ENCODE data around the gene ENOX1.

ENOX1 gene

DNA sequence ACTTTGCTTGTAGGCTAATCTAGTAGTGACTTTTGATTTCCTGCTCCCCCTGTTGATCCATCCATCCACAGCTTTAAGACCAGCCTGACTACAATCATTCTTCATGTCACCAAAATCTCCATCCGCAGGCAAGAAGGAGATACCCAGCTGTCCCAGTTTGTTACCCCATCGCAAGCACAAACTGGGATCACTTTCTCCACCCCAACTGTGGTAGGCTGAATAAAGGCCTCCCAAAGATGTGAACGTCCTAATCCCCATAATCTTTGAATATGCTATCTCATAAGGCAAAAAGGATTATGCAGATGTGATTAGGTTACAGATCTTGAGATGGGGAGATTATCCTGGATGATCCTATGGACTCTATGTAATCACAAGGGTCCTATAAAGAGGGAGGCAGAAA is 202.0 kb downstream of the ENOX1 start:
- no peaks in the 10 kb centered on the region for H3K27me3 ChIP-seq (ENCODE audit: control insufficient read depth in 1 of 2, insufficient read depth in 1 of 2, low read length in 2 of 2)
- no peaks in the 10 kb centered on the region for H3K79me1 ChIP-seq (replicated peaks; ENCODE audit: low read length, poor library complexity, severe bottlenecking)
- 100% methylated on average over 2 of the region's 3 CpGs for WGBS
- no peaks in the 10 kb centered on the region for H3K36me3 ChIP-seq (ENCODE audit: control insufficient read depth in 1 of 2, insufficient read depth in 2 of 2, low read depth in 1 of 2, low read length in 2 of 2)
- no peak overlapping the region for H3K4me3 ChIP-seq (ENCODE audit: insufficient read depth in 1 of 2, low read depth in 1 of 2, low read length in 2 of 2)
- H2AK5ac ChIP-seq (ENCODE audit: low read length, severe bottlenecking) = no peak overlapping the region
- no peak overlapping the region for H2BK12ac ChIP-seq (ENCODE audit: low read length in 2 of 2)
- no peak overlapping the region for H2AFZ ChIP-seq (ENCODE audit: low read depth, low read length)
- H3K9ac ChIP-seq (ENCODE audit: low read length) = no peak overlapping the region
- H3K4ac ChIP-seq (ENCODE audit: low read depth in 1 of 2, low read length in 2 of 2) = no peak overlapping the region
- H3K27ac ChIP-seq (ENCODE audit: low read length, poor library complexity, severe bottlenecking) = no peak overlapping the region
- no peak overlapping the region for H2BK120ac ChIP-seq (ENCODE audit: low read depth, low read length)
- H2BK5ac ChIP-seq (ENCODE audit: low read depth, low read length, poor library complexity, severe bottlenecking) = no peak overlapping the region
- no peak overlapping the region for H2BK15ac ChIP-seq (ENCODE audit: low read depth, poor library complexity, severe bottlenecking)
- H3K23ac ChIP-seq (ENCODE audit: low read length in 2 of 2) = no peak overlapping the region
- H4K91ac ChIP-seq (ENCODE audit: low read length) = no peak overlapping the region
- no peak overlapping the region for H4K8ac ChIP-seq (ENCODE audit: low read length)
- H3K4me1 ChIP-seq (ENCODE audit: control insufficient read depth, insufficient read depth, low read depth, low read length) = no peaks in the 10 kb centered on the region
- no peaks in the 10 kb centered on the region for H3K9me3 ChIP-seq (ENCODE audit: control insufficient read depth, low read length)
- H3K18ac ChIP-seq (ENCODE audit: low read depth in 1 of 2, low read length in 2 of 2) = no peak overlapping the region
- no peak overlapping the region for H3K14ac ChIP-seq (ENCODE audit: low read length in 2 of 2)
- no peak overlapping the region for H3K4me2 ChIP-seq (ENCODE audit: low read length, poor library complexity, severe bottlenecking)
- no peak for DNase-seq

DNA sequence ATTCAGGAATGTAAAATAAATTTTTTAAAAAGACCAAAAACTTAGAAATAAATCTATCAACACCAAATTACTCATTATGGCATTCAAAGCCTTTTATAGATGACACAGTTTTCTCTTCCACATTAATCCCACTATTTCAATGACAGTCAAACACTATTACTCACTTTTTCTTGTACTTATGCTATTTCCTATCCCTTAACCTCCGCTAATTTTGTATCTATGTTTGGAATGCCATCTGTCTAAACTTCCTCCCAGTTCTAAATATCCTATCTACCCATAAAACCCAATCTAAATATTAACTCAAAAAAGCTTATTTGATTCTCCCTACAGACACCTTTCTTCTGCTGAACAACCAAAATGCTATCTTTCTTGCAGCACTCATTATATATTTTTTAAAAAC is 203.5 kb downstream of the ENOX1 start:
- H3K14ac ChIP-seq (ENCODE audit: low read length in 2 of 2) = no peak overlapping the region
- H3K36me3 ChIP-seq (ENCODE audit: control insufficient read depth in 1 of 2, insufficient read depth in 2 of 2, low read depth in 1 of 2, low read length in 2 of 2) = no peaks in the 10 kb centered on the region
- H4K8ac ChIP-seq (ENCODE audit: low read length) = no peak overlapping the region
- no peak overlapping the region for H2BK5ac ChIP-seq (ENCODE audit: low read depth, low read length, poor library complexity, severe bottlenecking)
- no peak overlapping the region for H3K4me2 ChIP-seq (ENCODE audit: low read length, poor library complexity, severe bottlenecking)
- no peaks in the 10 kb centered on the region for H3K4me1 ChIP-seq (ENCODE audit: control insufficient read depth, insufficient read depth, low read depth, low read length)
- no peaks in the 10 kb centered on the region for H3K9me3 ChIP-seq (ENCODE audit: control insufficient read depth, low read length)
- WGBS = 13% methylated on average over 1 of the region's 1 CpG
- no peak overlapping the region for H3K27ac ChIP-seq (ENCODE audit: low read length, poor library complexity, severe bottlenecking)
- H2BK15ac ChIP-seq (ENCODE audit: low read depth, poor library complexity, severe bottlenecking) = no peak overlapping the region
- H3K4ac ChIP-seq (ENCODE audit: low read depth in 1 of 2, low read length in 2 of 2) = no peak overlapping the region
- H3K9ac ChIP-seq (ENCODE audit: low read length) = no peak overlapping the region
- H3K79me1 ChIP-seq (replicated peaks; ENCODE audit: low read length, poor library complexity, severe bottlenecking) = no peaks in the 10 kb centered on the region
- no peak overlapping the region for H2AK5ac ChIP-seq (ENCODE audit: low read length, severe bottlenecking)
- H3K23ac ChIP-seq (ENCODE audit: low read length in 2 of 2) = no peak overlapping the region
- H2BK12ac ChIP-seq (ENCODE audit: low read length in 2 of 2) = no peak overlapping the region
- H3K27me3 ChIP-seq (ENCODE audit: control insufficient read depth in 1 of 2, insufficient read depth in 1 of 2, low read length in 2 of 2) = no peaks in the 10 kb centered on the region
- no peak for DNase-seq
- no peak overlapping the region for H2BK120ac ChIP-seq (ENCODE audit: low read depth, low read length)
- H2AFZ ChIP-seq (ENCODE audit: low read depth, low read length) = no peak overlapping the region
- H3K18ac ChIP-seq (ENCODE audit: low read depth in 1 of 2, low read length in 2 of 2) = no peak overlapping the region
- H4K91ac ChIP-seq (ENCODE audit: low read length) = no peak overlapping the region
- H3K4me3 ChIP-seq (ENCODE audit: insufficient read depth in 1 of 2, low read depth in 1 of 2, low read length in 2 of 2) = no peak overlapping the region

DNA sequence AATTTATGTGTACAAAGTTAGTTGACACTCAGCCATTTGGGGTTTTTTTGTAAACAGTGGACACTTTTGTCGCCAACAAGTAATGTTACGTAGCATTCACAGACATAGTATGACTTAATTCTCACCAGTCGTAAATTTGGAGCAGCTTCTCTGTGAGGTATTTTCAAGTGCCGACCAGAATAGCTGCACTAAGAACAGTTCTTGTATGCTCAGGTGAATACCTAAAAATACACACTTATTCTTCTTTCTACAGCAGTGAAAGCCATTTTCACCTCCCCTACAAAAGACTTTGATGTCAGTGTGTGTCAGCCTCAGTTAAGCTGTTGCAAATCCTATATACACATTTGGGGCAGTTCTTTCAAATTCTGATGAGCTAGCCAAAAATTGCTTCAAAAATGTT is 206.5 kb downstream of the ENOX1 start:
- Histone ChIP-seq H3K27me3 (ENCODE audit: control insufficient read depth in 1 of 2, insufficient read depth in 1 of 2, low read length in 2 of 2) (no peaks in the 10 kb centered on the region), H3K4ac (ENCODE audit: low read depth in 1 of 2, low read length in 2 of 2) (no peak overlapping the region), H2BK5ac (ENCODE audit: low read depth, low read length, poor library complexity, severe bottlenecking) (no peak overlapping the region), H3K4me1 (ENCODE audit: control insufficient read depth, insufficient read depth, low read depth, low read length) (no peaks in the 10 kb centered on the region), H2BK15ac (ENCODE audit: low read depth, poor library complexity, severe bottlenecking) (no peak overlapping the region), H3K27ac (ENCODE audit: low read length, poor library complexity, severe bottlenecking) (no peak overlapping the region), H2AK5ac (ENCODE audit: low read length, severe bottlenecking) (no peak overlapping the region), H3K9me3 (ENCODE audit: control insufficient read depth, low read length) (no peaks in the 10 kb centered on the region), H2BK12ac (ENCODE audit: low read length in 2 of 2) (no peak overlapping the region), H3K79me1 (replicated peaks; ENCODE audit: low read length, poor library complexity, severe bottlenecking) (no peaks in the 10 kb centered on the region), H3K9ac (ENCODE audit: low read length) (no peak overlapping the region), H2AFZ (ENCODE audit: low read depth, low read length) (no peak overlapping the region), H3K36me3 (ENCODE audit: control insufficient read depth in 1 of 2, insufficient read depth in 2 of 2, low read depth in 1 of 2, low read length in 2 of 2) (no peaks in the 10 kb centered on the region), H3K4me3 (ENCODE audit: insufficient read depth in 1 of 2, low read depth in 1 of 2, low read length in 2 of 2) (no peak overlapping the region), H3K18ac (ENCODE audit: low read depth in 1 of 2, low read length in 2 of 2) (no peak overlapping the region), H4K8ac (ENCODE audit: low read length) (no peak overlapping the region), H4K91ac (ENCODE audit: low read length) (no peak overlapping the region), H3K14ac (ENCODE audit: low read length in 2 of 2) (no peak overlapping the region), H3K23ac (ENCODE audit: low read length in 2 of 2) (no peak overlapping the region), H2BK120ac (ENCODE audit: low read depth, low read length) (no peak overlapping the region), H3K4me2 (ENCODE audit: low read length, poor library complexity, severe bottlenecking) (no peak overlapping the region)
- no peak for DNase-seq
- 94% methylated on average over 4 of the region's 4 CpGs for WGBS

DNA sequence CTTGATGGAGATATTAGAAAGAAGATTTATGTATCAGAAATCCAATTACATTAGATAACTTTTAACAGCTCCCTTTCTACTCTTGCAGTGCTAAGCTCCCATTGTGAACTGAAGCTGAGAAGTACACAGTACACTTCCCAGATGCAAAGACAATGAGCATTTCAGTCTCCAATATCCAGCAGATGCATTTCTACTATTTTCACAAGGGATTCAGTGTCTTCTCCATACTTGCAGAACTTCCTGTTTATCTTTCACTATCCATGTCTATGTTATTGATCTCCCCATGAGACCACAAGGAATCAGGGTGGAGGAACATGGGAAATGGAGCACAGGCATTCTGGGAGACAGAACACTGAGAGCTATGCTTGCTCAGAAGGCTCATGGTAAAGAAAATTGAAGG is 207.5 kb downstream of the ENOX1 start:
- no peaks in the 10 kb centered on the region for H3K79me1 ChIP-seq (replicated peaks; ENCODE audit: low read length, poor library complexity, severe bottlenecking)
- no peak overlapping the region for H2BK12ac ChIP-seq (ENCODE audit: low read length in 2 of 2)
- no peak overlapping the region for H3K27ac ChIP-seq (ENCODE audit: low read length, poor library complexity, severe bottlenecking)
- no peak overlapping the region for H2AFZ ChIP-seq (ENCODE audit: low read depth, low read length)
- H3K4me3 ChIP-seq (ENCODE audit: insufficient read depth in 1 of 2, low read depth in 1 of 2, low read length in 2 of 2) = no peak overlapping the region
- no peak overlapping the region for H4K91ac ChIP-seq (ENCODE audit: low read length)
- no peak overlapping the region for H3K14ac ChIP-seq (ENCODE audit: low read length in 2 of 2)
- no peaks in the 10 kb centered on the region for H3K4me1 ChIP-seq (ENCODE audit: control insufficient read depth, insufficient read depth, low read depth, low read length)
- no peak for DNase-seq
- H2AK5ac ChIP-seq (ENCODE audit: low read length, severe bottlenecking) = no peak overlapping the region
- no peak overlapping the region for H3K18ac ChIP-seq (ENCODE audit: low read depth in 1 of 2, low read length in 2 of 2)
- H3K36me3 ChIP-seq (ENCODE audit: control insufficient read depth in 1 of 2, insufficient read depth in 2 of 2, low read depth in 1 of 2, low read length in 2 of 2) = no peaks in the 10 kb centered on the region
- H2BK120ac ChIP-seq (ENCODE audit: low read depth, low read length) = no peak overlapping the region
- H2BK5ac ChIP-seq (ENCODE audit: low read depth, low read length, poor library complexity, severe bottlenecking) = no peak overlapping the region
- no peak overlapping the region for H3K23ac ChIP-seq (ENCODE audit: low read length in 2 of 2)
- H3K4me2 ChIP-seq (ENCODE audit: low read length, poor library complexity, severe bottlenecking) = no peak overlapping the region
- no peak overlapping the region for H3K9ac ChIP-seq (ENCODE audit: low read length)
- no peaks in the 10 kb centered on the region for H3K27me3 ChIP-seq (ENCODE audit: control insufficient read depth in 1 of 2, insufficient read depth in 1 of 2, low read length in 2 of 2)
- H3K9me3 ChIP-seq (ENCODE audit: control insufficient read depth, low read length) = no peaks in the 10 kb centered on the region
- no peak overlapping the region for H2BK15ac ChIP-seq (ENCODE audit: low read depth, poor library complexity, severe bottlenecking)
- no peak overlapping the region for H4K8ac ChIP-seq (ENCODE audit: low read length)
- H3K4ac ChIP-seq (ENCODE audit: low read depth in 1 of 2, low read length in 2 of 2) = no peak overlapping the region

All from mesenchymal stem cell (in vitro differentiated cells and primary cell).